C4-2B (cell line): ENCODE results near the gene PNPO.

Experiments
- ZFX ChIP-seq: fragments of 450-650 bp; IDR thresholded peaks from 2 replicates; pipeline ENCODE4 v1.6.1; 2017
- TF ChIP-seq, protein P1 (sequence below): fragments of 450-650 bp; conservative IDR thresholded peaks from 2 replicates; pipeline ENCODE4 v1.5.1; 2017; ENCODE audit warnings: mild to moderate bottlenecking

DNA sequence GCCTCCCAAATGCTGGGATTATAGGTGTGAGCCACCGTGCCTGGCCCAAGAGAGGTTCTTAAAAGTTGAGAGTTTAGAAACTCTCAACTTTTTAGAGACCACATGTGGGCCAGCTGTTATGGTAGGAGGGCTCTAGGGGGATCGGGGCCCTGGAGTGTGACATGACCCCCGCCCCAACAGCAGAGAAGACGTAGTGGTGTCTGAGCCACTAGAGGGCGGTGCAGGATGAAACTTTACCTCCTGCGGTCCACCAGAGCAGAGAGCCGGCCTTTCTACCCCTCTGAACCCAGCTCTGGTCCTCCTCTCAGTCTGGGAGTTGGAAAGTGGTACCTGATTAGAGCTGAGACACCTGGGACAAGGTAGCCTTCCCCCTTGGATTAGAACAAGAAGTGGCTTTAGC lies 37.0 kb downstream of the PNPO start:
- TF ChIP-seq, protein P1, sequence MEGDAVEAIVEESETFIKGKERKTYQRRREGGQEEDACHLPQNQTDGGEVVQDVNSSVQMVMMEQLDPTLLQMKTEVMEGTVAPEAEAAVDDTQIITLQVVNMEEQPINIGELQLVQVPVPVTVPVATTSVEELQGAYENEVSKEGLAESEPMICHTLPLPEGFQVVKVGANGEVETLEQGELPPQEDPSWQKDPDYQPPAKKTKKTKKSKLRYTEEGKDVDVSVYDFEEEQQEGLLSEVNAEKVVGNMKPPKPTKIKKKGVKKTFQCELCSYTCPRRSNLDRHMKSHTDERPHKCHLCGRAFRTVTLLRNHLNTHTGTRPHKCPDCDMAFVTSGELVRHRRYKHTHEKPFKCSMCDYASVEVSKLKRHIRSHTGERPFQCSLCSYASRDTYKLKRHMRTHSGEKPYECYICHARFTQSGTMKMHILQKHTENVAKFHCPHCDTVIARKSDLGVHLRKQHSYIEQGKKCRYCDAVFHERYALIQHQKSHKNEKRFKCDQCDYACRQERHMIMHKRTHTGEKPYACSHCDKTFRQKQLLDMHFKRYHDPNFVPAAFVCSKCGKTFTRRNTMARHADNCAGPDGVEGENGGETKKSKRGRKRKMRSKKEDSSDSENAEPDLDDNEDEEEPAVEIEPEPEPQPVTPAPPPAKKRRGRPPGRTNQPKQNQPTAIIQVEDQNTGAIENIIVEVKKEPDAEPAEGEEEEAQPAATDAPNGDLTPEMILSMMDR: peak; percentile 80
- TF ChIP-seq ZFX: no peak
